GM19351 (cell line): ENCODE data around the gene SLC41A3.
"Not testable (repeated sequence)": the region's sequence is repeated elsewhere in the genome, so short reads cannot be mapped to it uniquely, and the experiment has no call there.

ENCODE experiments used
- ATAC-seq: cut with Tn5 transposase; IDR thresholded peaks from one replicate; pipeline ENCODE4 v1.9.1; 2021; ENCODE audit warnings: mild to moderate bottlenecking, moderate library complexity; ENCODE audit not compliant: unreplicated experiment

The SLC41A3 gene

DNA sequence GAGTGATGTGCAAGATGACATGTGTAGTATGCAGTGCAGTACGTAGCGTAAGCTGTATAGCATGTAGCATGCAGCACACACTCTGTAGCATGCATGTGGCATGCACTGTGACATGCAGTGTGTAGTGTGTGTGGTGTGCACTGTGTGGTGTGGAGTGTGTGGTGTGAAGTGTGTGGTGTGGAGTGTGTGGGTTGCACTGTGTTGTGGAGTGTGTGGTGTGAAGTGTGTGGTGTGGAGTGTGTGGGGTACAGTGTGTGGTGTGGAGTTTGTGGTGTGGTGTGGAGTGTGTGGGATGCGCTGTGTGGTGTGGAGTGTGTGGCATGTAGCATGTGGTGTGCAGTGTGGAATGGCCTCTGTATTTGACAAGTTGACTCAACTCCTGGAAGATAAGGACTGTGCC, 75.7 kb downstream of the SLC41A3 start:
- no peak for ATAC-seq

DNA sequence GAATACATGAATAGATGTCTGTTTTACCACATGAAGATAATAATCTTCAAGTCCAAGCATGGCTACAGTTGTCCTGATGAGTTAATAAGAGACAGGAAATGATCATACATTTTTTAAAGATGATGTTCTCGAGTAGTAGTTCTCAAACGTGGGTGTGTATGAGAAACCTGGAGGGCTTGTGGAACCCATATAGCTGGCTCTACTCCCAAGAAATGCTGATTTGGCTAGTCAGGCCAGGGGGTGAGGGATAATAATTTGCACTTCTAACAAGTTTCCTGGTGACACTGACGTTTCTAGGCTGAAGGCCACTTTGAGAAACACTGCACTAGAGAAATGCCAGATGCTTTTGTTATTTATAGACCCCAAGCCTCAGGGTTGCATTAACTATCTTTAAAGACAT, 78.0 kb downstream of the SLC41A3 start:
- ATAC-seq = no peak

DNA sequence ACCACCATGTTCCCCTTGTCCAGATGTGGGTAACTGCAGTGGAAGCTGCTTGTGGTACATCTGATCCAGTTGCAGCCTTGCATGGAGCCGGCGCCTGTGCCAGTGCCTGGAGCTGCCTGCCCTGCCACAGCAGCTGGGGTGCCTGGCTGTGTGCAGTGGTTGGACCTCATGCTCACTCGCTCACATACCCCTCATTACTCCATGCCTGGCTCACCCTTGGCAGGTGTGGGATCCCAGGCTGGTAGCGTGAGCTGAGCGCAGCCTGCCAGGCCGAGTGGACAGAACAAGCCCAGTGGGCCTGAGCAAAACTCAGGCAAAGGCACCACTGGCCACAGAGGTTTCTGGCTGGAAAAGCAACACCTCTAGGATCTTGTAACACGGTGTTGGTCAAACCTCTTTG, 79.2 kb downstream of the SLC41A3 start:
- ATAC-seq = no peak

DNA sequence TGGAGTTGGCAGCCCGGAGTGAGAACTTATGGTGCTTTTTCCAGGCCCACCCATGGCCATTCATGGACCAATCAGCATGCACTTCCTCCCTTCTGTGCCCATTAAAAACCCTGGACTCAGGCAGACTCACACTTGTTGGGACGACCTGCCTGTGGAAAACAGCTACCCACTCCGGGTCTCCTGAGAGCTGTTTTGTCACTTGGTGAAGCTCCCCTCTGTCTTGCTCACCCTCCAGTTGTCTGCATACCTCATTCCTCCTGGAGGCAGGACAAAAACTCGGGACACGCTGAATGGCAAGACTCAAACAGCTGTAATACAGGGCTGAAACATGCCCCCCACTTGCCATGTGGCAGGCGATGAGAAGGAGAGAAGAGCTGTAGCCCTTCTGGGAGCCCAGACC, 79.7 kb downstream of the SLC41A3 start:
- no peak for ATAC-seq

DNA sequence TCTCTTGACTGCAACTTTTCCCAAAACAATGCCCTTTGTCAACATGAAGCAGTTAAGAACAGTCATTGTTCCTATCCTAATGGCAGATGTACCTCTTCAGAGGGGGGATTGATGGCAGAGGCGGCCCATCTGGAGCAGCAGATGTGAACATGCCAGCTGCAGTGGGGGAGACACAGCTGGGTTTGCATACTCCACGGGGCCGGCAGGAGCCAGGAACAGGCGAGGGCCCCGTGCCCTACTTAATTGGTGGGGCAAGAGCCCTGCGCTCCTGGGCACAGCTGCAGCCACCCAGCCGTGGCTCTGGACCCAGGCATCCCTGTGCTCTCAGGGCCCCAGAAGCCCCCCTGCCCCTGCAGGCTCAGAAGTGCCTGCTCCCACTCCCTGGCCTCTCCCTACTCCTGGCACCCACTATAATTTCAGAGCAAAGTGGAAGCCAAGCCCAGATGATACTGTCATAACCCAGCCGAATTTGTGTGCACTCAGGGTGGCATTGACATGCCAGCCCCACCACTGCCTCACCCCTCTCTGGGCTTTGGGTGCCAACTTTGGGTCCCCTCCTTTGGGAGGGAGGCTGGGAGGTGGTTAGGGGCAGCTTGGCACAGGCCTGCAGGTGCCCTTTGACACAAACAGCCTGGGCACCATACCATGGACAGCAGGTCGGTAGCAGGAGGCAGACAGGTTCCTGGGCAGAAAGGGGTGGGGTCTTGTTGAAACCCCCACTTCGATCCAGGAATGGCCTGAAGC, 80.3 kb downstream of the SLC41A3 start:
- ATAC-seq = no peak

DNA sequence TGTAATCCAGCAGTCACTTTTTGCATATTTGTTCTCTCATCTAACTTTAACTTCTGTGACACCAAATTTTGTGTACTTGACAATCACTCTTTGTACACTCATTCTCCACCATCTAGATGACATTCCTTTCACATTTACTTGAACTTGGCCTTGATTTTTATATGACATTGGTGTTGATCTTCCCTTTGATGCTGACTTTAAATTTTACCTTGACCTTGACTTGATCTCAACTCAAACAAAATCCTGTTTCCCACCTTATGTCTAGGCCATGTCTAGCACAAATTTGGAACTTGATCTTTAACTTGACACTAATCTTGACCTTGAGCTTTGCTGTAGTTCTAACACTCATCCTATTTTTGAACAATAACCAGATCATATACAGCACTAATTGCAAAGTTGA, 81.7 kb downstream of the SLC41A3 start:
- no peak for ATAC-seq

DNA sequence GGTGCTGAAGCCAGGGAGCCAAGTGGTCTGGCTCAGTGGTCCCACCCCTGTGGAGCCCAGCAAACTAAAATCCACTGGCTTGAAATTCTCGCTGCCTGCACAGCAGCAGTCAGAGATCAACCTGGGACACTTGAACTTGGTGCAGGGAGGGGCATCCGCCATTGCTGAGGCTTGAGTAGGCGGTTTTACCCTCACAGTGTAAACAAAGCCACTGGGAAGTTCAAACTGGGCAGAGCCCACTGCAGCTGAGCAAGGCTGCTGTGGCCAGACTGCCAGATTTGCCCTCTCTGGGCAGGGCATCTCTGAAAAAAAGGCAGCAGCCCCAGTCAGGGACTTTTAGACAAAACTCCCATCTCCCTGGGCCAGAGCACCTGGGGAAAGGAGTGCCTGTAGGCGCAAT, 87.2 kb downstream of the SLC41A3 start:
- not testable (repeated sequence) for ATAC-seq

DNA sequence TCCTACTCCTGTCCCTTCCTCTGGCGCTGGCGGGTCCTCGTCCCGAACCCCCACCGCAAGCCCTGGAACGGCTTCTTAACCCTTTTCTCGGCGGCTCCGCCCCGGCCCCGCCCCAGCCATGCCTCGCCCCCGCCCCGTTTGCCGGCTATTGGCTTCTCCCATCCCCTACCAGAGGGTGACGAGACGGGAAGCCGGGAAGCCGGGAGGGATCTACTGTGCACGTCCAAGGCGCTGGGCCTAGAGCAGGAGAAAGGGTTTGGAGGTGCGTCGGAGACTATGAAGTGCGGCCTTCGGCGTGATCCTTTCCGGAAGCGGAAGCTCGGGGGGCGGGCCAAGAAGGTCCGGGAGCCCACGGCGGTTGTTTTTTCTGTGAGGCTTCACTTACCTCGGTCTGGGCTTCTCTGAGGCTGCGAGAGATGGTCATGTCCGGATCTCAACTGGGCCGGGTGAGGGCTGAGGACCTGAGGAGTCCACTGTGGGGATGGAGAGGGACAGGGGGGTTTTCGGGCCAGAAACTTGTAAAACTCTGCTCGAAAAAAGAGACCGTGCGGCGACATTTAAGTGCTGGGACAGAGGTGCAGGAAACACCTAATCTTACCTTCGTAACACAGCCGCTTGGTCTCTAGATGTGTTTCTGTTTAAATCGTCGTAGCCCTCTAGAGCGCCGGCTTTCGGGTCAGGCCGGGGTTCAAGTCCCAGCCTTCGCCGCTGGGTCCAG, 93.5 kb downstream of the SLC41A3 start:
- ATAC-seq = peak; percentile 77

DNA sequence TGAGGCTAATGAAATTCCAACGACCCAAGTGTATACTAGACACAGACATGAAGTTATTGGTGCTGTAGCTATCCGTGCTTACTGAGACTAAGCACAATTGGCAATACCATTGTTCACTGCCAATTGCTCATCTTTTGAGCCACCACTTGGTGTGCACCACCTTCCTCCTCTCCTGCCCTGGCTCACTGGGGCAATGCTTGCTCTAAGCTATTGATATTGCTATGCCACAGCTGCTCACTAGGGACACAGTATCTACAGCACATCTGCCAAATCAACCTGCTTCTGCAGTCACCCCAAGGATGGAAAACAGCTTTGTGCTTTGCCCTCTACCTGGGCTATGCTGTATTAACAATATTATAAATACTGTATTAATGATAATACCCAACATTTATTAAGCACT, 99.0 kb downstream of the SLC41A3 start:
- not testable (repeated sequence) for ATAC-seq

DNA sequence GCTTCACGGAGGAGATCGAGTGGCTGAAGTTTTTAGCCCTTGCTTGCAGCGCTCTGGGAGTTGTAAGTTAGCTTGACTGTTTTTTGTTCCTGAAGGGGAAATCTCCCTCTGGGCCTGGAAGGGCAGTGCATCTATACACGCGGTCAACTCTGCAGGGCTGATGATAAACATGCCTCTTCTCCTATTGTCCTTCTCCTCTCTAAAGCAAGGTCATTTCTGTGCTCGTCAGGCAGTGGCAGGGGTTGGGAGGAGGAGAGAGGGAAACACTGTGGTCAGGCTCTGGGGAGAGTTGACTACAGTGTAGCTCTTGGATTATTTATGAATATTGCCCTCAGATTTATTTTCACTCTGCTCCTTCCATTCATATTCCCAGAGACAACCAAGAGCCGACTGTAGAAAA, 106.8 kb downstream of the SLC41A3 start:
- ATAC-seq = not testable (repeated sequence)

DNA sequence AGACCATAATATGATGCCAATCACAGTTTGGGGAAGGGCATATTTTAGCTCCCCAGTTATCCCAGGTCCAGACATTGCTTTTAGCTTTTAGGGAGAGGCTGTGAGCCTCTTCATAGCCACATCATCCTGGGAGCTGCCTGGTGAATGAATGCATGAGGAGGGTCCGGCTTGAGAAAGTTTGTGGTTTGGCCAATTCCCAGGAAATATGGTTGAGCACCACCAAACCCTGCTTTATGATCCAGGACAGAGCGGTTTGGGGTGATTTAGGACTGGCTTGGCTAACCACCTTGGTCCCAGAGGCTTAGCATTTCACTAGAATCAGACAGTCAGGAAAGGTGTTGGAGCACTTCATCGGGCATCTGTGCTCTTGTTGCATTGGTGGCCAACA, 107.9 kb downstream of the SLC41A3 start:
- not testable (repeated sequence) for ATAC-seq

DNA sequence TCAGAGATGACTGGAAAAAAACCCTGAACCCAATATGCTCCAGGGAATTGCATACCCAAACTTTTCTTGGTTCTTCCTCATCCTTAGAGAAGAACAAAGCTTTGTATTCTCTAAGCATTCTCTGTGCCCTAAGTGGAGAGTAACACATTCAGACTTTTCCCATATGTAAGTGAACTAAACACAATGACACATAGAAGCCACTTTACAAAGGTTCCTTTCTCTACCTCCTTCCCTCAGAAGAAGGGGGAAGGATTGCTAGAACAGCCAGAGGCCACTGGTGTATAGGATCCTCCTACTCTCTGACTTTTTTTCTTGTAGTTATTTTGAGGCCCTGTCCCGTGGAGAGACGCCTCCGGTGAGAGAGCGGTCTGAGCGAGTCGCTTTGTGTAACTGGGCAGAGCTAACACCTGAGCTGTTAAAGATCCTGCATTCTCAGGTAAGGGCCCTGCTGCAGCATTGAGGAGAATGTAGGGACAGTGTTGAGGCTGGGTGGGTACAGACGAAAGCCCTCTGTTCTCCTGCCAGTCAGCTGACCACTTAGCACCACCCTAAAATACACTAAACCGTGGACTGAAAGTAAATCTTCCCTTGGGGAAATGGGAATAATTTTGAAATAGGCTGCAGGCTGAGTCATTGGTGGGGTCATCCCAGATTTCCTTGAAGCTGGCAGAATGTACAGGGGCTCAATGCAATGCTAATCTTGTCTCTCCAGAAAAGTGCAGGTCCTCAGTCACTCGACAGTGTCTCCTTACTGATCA, 108.5 kb downstream of the SLC41A3 start:
- not testable (repeated sequence) for ATAC-seq

DNA sequence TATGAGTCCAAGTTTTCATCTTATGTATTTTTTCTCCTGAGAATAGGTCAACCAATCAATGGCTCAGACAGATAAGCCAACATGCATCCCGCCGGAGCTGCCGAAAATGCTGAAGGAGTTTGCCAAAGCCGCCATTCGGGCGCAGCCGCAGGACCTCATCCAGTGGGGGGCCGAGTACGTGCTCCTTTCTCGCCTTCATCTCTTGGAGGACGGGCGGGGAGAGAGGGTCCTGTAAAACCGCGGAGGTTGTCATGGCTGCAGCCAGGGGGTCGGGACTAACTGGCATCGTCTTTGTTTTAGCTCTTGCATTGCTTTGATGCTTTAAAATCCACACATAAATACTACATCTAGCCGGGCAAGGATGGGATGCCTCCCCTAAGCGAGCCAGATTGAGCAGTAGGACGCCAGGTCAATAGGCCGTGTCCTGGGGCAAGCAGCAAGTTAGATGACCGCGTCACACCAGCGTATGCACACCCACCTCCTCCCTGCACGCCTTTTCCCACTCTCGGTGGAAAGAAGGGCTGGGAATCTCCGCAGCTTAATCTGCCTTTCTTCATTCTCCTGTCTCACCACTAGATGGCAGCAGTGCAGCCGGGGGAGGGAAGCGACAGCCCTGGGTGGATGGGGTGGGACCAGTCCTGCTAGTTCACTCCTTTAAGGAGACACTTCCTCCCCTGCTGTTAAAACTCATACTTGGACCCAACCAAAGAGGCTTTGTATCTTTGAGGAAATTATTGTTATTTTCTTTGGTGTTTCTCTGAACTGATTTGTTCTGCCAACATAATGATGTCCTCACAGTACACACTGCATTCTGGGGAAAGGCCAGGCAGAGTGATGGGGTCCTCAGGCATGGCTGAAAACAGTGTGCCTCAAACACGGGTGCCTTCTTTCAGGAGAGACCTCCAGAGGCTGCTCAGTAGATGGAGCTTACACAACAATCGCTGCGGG, 111.7 kb downstream of the SLC41A3 start:
- peak; percentile 59 for ATAC-seq

DNA sequence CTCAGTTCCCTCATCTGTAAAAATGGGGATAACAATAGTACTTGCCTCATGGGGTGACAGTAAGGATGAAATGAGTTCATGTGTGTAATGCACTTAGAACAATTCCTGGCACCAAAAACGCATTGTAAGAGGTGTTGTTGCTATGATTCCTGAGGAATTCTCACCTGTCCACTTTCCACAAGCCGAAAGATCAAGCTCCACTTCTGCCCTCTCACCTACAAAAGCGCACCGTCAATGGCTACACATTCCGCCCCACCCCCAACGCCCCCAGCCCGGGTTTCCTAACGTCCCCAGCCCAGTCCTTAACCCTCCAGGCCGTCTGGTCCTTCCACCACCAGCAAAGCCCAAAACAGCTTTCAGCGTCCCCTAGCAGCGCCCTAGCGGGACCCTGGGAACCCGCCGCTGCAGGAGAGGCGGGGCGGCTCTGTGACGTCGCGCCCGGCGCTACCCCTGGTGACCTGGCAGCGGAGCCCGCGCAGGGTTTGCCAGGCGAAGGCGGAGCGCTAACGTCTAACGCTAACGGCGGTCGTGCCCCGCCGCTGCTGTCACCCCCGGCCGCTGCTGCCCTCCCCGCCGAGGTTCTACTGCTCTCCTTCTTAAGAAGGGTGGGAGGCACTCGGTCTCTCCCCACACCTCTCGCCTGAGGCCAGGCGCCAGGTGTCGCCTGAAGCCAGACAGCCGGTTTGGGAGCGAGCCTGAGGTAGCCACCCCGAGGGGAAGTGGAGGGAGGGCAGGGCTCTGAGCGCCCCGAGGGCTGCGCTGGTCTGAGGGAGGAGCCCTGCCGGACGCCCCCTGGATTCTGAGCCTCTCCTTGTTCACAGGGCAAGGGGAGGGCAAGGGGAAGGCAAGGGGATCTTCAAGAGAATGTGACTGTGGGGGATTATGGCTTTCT, 115.0 kb downstream of the SLC41A3 start, which contains the start of gene ROPN1B:
Gene ROPN1B, plus strand, starts transcription at position 478 of the 892 bp plus-strand sequence. CDS start 2,877 bp downstream, outside the sequence.
- ATAC-seq = not testable (repeated sequence)

DNA sequence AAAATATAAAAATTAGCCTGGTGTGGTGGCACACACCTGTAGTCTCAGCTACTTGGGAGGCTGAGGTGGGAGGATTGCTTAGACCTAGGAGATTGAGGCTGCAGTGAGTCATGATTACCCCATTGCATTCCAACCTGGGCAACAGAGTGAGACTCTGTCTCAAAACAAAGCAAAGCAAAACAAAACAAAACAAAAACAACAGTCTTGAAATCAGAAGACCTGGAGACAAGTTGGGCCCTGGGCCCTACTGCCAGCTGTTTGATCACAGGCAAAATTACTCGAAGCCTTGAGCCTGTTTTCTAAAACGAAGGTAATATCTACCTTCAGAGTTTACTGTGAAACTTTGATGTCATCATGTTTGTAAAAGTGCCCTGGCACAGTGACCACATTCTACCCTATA, 115.8 kb downstream of the SLC41A3 start:
- ATAC-seq = not testable (repeated sequence)

DNA sequence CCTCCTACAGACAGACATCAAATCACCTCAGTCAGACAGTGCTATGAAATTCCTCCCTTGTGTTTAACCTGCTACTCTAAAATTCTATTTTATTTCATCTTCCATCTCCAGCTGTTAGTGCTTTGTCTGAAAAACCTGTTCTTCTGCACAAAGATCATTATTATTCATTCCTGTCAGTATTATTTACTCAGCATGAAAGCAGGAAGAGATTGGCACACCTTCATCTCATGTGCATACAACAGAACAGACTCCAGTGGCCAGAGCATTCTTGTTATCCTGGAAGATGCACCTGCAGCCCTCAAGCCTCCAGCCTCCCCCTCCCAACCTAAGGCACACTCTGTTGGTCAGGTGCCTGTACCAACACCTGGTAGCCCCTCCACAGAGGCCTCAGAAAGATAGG, 116.8 kb downstream of the SLC41A3 start:
- ATAC-seq = no peak

DNA sequence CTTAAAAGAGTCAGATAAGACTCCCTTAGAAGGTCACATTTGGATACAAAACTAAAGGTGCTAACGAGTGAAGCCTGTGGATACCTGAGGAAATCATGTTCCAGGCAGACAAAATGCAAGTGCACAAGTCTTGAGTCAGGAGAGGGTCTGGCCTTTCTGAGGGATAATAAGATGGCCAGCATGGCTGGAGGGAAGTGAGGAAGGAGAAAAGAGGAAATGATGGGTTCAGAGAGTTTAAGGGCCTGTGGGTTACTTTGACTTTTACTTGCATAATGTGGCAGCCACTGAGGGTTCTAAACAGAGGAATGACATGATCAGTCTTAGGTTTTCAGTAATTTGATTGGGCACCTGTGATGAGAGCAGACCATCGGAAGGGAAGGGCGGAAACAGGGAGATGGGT, 118.4 kb downstream of the SLC41A3 start:
- no peak for ATAC-seq

DNA sequence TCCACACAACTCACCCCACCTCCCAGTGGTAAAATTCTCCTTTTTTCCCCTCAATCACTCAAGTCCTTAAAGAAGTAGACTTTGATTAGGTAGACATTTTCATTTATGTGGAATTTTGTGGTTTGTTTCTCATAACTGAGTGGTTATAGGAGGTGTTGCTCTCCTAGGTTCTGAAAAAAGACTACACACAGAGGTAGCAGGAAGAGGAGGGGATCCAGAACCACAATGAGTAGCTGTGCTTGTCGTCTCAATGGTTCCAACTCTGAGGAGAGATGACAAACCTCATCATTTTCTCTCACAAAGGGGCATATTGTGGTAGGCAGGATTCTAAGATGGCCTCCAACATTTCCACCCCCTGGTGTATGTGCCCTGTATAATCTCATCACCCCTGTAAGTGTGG, 120.1 kb downstream of the SLC41A3 start:
- not testable (repeated sequence) for ATAC-seq

DNA sequence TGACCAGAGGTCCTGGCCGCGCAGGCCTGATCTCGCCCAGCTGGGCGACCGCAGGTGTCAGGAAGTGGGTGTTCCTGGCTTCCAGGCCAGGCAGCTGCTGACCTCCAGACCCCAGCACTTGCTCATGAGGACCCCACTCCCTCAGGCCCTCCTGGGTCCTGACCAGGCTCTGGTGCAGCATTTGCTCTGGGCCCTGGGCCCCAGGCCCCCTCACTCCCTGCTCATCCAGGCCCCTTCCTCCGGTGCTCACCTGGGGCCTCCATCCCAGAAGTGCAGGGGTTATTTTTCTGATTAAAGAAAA, 122.7 kb downstream of the SLC41A3 start:
- no peak for ATAC-seq
